ENCODE results near the gene NRAP.

- TF ChIP-seq CREB1 (IDR thresholded peaks at IDR 0.05; ENCODE audit: low read depth) (no peak), YY1 (IDR thresholded peaks at IDR 0.05; ENCODE audit: low read depth) (no peak), TCF12 (IDR thresholded peaks at IDR 0.05; ENCODE audit: low read depth) (no peak), FOXM1 (IDR thresholded peaks at IDR 0.05; ENCODE audit: borderline replicate concordance, low read depth) (no peak), MAX (IDR thresholded peaks at IDR 0.05) (no peak), CEBPB (IDR thresholded peaks at IDR 0.05) (no peak), TAF1 (IDR thresholded peaks at IDR 0.05; ENCODE audit: low read depth) (no peak), EP300 (IDR thresholded peaks at IDR 0.05; ENCODE audit: borderline replicate concordance) (no peak), ZBTB7A (IDR thresholded peaks at IDR 0.05; ENCODE audit: low read depth) (no peak), NFIC (IDR thresholded peaks at IDR 0.05) (no peak), EGR1 (IDR thresholded peaks at IDR 0.05) (no peak), RAD21 (IDR thresholded peaks at IDR 0.05; ENCODE audit: low read depth) (no peak)
- TF ChIP-seq, protein P1, sequence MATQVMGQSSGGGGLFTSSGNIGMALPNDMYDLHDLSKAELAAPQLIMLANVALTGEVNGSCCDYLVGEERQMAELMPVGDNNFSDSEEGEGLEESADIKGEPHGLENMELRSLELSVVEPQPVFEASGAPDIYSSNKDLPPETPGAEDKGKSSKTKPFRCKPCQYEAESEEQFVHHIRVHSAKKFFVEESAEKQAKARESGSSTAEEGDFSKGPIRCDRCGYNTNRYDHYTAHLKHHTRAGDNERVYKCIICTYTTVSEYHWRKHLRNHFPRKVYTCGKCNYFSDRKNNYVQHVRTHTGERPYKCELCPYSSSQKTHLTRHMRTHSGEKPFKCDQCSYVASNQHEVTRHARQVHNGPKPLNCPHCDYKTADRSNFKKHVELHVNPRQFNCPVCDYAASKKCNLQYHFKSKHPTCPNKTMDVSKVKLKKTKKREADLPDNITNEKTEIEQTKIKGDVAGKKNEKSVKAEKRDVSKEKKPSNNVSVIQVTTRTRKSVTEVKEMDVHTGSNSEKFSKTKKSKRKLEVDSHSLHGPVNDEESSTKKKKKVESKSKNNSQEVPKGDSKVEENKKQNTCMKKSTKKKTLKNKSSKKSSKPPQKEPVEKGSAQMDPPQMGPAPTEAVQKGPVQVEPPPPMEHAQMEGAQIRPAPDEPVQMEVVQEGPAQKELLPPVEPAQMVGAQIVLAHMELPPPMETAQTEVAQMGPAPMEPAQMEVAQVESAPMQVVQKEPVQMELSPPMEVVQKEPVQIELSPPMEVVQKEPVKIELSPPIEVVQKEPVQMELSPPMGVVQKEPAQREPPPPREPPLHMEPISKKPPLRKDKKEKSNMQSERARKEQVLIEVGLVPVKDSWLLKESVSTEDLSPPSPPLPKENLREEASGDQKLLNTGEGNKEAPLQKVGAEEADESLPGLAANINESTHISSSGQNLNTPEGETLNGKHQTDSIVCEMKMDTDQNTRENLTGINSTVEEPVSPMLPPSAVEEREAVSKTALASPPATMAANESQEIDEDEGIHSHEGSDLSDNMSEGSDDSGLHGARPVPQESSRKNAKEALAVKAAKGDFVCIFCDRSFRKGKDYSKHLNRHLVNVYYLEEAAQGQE (IDR thresholded peaks at IDR 0.05; ENCODE audit: low read depth) = no peak
These were observed 102.6 kb downstream of the NRAP start for GRCh38 chr10:113561214-113561613.

All from Ishikawa (cell line).